Fibroblast of skin of right biceps (primary cell): ENCODE measurements around the gene SHROOM4.
A peak's percentile ranks its signal among the peaks of the same experiment; 100 is the strongest.

Experiments used
- DNase-seq: peaks from one replicate; pipeline ENCODE4 v3.0.0-alpha.2; 2013

SHROOM4 gene

DNA sequence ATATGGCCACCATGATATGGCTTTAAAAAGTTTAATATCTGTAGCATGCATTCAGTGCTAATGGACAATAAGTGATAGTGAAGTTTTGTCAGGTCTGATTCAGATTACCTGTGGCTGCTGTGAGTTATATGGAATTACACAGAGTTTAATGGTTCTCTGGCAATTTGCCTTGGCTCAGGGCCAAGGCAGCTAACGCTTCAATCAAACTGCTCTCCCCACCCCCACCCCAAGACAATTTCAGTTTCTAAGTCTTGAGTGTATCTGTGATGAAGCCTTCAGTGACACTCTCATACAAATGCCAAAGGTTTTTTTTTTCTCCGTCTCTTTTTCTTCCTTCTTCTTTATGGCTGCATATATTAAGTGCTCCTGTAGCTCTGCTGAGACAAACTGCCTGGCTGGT is 106.6 kb downstream of the SHROOM4 start:
- no peak for DNase-seq

DNA sequence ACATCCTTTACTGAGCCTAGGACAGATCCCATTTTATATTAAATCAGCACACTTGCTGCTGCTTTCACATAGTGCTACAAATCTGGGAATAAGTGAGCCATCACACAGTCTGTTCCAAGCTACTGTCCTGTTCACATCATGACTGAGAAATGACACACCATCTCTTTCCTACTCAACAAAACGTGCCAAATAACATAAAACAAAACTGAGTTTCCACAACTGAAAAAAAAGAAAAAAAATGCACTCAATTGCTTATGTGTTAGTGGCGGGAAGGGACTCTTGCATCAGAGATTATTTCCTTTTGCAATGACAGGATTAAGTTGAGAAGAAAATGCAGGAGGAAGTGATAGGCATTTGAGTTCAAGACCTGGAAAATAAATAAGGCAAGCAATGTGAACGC is 109.0 kb downstream of the SHROOM4 start:
- DNase-seq, result peak; percentile 45

DNA sequence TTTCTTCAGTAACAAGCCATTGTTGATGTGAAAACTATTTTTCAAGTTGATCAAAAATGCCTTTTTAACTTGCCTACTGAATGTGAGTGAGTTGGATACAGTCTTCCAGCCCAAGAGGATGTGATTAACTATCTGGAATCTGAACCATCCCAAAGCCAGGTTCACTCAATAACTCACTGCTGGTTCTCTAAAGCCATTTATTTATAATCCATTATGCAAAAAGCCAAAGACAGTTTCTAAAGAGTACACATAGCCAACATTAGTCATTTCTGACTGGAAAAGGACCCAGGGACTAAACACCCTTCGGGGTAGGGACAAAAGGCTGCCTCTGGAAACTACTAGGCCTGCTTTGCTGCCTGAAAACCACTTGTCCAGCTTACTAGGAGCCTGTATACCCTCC is 109.6 kb downstream of the SHROOM4 start:
- DNase-seq, result peak; percentile 54

DNA sequence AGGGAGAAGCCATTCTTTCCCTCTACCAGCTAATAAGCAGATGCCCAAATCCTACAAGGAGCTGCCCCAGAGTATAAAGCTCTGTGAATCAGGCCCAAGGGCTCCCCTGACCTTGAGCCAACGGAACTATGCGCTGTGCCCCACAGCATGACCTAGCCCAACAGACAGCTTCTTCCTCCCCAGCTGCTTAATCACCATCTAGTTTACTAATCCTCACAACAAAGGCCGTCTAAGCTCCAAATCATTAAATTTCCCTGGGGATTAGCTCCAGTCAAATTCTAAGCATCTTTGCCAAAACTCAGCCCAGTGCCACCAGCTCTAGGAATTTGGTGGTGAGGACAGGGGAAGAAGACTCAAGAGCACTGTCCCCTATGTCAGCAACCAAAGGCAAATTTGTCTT is 113.1 kb downstream of the SHROOM4 start:
- no peak for DNase-seq

DNA sequence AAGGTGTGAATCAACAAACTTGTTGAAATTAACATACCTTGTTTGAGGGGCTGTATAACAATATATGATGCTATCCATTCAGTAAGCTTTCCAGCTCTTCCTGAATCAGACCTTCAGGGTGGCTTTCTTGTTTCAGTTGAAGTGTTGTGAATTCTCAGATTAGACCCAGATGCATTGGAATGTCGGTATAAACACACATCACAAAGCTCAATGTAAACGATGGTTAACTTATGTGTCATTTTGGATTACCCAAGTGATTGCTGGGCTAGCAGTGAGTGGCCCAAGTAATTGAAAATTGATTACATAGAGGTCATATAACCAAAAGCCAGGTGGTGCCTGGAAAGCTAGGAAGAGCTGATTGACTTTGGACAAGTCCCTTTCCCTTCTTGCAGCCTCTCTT is 115.0 kb downstream of the SHROOM4 start:
- DNase-seq, result peak; percentile 33

DNA sequence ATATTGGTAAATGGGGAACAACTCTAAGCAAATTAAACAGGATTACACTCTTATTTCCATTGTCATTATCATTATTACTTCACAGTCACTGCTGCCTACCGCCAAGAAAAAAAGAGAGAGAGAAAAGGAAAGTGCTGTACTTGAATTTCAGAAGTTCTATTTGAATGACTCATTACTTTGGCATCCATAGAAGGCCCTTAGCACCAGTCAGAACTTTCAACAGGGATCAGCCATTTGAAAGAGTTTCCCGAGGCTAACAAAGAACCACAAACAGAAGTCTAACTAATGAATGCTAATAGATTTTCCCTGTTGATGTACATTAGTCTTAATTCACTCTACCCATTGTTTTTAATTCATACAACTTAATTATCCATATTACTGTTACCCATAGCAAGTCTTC is 116.3 kb downstream of the SHROOM4 start:
- DNase-seq, result peak; percentile 83

DNA sequence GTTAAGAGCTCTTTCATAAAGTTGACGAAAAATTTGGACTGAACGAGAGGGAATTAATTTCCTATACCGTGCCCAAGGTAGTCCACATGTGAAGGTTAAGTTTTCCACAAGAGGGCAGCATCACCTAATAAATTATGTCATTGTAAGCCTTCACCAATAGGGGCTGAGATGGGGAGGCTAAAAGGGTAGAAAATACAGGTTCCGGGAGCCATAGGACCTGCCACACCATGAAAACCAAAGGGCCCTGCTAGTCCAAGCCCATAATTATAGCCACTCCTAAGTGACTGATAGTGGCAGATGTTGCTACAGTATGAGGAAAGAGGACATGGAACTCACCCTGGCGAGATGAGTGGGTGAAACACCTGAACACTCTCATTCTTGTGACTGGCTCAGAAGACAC is 122.2 kb downstream of the SHROOM4 start:
- DNase-seq, result peak; percentile 38

DNA sequence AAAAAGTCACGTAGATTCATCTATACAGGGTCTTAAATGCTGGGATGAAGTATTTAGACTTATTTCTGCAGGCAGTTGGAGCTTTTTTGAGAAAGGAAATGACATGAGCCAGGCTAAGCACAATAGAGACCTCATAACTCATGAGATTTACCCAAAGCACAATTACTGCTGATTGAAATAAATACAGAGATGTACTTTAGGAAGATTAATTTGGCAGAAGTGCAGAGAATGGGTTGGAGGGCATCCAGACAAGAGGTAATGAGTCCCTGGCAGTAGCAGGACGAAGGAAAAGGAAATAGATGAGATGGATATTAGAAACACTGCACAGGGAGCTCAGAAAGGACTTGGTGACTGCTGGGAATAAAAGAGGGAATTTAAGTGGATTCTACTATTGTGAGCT is 129.1 kb downstream of the SHROOM4 start:
- DNase-seq, result no peak

DNA sequence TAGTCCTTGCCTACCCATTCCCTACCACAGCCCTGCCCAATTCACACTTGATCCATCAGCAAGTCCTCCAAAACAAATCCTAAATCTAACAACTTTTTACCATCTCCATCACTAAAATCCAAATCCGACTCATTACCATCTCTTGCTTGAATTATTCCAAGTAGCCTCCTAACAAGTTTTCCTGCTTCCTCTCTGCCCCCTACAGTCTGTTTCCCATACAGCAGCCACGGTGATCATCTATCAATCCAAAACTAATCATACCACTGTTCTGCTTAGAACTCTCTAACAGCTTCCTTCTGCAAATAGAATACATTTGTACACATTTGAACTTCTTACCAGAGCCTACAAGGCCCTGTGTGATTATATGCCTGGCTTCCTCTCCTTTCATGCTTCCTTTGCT is 133.0 kb downstream of the SHROOM4 start:
- DNase-seq, result no peak

DNA sequence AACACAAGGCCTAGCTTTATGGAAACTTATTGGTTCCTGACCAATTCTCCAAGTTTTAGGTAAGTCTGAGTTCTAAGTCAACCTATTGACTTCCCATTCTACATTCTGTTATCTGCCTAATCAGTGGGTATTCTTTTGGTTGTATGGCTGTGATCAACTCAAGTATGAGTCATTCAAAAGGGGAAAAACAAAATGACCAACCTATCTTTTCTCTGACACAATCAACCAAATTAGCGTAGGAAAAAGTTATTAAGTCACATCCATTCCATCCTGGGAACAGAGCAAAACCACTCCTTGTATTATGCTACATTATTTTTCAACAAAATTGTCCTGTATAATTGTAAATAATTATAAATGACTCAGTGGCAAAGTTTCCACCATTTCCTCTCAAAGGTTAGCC is 136.2 kb downstream of the SHROOM4 start:
- no peak for DNase-seq

DNA sequence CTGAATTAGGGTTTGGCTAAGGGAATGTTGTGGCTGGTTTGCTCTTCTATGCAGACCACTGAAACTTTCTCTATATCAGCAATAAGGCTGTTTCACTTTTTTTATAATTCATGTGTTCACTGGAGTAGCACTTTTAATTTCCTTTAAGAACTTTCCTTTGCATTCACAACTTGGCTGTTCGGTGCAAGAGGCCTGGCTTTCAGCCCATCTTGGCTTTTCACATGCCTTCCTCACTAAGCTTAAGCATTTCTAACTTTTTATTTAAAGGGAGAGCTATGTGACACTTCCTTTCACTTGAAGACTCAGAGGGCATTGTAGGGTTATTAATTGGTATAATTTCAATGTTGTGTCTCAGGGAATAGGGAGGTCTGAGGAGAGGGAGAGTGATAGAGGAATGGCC is 142.3 kb downstream of the SHROOM4 start:
- DNase-seq, result no peak

DNA sequence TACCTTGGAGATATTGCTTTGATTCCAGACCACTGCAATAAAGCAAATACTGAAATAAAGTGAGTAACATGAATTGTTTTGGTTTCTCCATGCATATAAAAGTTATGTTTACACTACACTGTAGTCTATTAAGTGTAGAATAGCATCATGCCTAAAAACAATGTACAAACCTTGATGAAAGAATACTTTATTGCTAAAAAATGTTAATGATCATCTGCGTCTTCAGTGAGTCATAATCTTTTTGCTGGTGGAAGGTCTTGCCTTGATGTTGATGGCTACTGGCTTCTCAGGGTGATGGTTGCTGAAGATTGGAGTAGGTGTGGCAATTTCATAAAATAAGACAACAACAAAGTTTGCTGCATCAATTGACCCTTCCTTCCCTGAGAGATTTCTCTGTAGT is 145.1 kb downstream of the SHROOM4 start:
- no peak for DNase-seq

DNA sequence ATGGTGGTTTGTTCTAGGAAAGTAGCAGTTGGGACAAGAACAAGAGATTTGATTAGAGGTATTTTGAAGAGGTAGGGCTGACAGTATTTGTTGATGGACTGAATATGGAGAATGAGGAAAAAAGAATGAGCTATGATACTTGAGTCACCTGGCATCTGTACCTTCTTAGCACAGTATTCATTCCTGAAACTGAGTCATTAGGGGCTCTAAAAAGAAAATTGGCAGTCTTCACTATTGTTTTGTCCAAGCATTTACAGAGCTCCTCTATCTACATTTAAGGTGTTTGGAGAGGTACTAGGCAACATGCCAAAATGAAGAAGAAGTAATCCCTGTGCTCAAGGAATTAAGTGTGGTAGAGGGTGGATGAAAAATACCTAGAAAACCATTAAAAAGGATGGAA is 165.8 kb downstream of the SHROOM4 start:
- DNase-seq, result peak; percentile 11

DNA sequence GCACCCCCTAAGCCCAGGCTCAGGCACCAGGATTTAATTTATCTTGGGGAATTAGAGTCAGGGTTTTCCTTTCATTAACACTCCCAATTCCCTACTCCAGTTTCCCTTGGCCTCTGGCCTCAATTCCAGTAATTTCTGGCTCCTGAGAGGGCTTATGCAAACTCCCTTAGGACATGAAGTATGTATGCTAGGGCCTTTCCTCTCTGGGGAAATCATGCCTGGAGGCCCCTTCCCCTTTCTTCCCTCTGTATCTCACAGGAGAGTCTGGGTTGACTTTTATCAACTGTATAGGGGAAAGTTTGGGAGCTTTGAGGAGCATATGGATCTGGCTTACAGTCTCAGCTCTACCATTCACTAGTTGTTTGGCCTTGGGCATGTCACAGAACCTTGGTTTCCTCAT is 169.5 kb downstream of the SHROOM4 start:
- no peak for DNase-seq

DNA sequence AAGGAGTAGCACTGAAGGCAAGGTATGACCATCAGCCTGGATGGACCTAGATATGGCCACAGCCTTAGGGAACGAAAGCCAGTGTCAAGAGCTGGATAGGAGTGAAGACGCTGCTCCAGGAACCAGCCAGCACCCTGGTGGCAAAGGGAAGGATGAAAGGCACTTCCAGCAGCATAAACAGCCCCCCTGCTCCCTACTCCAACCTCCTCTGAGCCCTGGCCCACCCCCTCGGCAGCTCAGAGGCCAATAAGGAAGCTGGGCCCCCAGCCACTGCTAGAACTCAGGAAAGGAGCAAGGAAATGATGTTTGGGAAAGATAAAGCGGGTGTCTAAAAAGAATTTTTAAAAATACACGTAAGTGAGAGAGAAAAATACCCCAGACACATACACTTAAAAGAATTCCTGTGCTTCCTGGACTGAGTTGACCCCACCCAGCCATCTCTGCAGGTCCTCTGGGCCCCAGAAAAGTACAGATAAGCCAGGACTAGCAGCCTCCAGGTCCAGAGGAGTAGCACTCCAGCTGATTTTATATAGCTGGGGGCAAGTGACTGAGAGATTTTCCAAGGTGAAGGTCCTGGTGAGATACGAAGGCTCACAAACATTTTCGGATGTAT is 170.4 kb downstream of the SHROOM4 start:
- no peak for DNase-seq

DNA sequence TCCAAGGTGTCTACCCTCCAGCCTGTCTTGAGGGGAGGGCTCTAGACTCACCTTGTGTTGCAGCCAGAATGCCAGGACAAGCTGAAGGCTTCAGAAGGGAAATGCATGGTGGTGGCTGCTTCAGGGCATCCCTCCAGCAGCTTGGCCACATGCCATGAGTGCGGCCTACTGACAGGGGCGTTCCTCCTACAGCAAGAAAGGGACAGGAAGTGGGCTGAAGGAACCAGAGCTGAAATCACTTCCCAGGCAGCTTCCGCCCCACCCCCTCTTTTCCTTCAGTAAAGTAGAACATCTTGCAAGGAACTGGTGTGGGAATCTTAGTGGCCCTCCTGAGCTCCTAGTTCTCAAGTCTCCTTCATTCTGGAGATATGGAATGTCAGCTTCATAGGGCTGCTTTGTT is 175.9 kb downstream of the SHROOM4 start:
- peak; percentile 12 for DNase-seq

DNA sequence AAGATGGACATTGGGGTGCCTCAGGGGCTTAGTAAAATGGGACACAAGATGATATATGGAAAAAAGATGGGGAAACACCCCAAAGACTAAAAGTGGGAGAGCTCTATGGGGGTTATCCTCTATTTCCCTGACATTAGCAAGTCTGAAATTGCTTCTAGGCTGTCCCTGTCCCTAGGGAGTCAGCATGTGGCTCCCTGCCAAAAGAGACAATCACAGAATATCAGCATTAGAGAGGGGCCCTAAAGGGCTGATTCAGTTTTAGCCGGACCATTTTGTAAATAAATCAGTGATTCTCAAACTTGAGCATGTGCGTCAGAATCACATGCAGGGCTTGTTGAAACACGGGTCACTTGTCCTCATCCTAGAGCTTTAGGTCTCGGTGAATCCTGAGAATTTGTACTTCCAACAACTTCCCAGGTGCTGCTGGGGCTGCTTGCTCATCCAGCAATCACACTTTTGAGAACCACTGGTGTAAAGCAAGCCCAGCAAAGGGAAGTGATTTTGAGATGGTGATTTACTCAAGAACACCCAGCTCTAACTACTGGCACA is 178.1 kb downstream of the SHROOM4 start:
- DNase-seq, result peak; percentile 1

DNA sequence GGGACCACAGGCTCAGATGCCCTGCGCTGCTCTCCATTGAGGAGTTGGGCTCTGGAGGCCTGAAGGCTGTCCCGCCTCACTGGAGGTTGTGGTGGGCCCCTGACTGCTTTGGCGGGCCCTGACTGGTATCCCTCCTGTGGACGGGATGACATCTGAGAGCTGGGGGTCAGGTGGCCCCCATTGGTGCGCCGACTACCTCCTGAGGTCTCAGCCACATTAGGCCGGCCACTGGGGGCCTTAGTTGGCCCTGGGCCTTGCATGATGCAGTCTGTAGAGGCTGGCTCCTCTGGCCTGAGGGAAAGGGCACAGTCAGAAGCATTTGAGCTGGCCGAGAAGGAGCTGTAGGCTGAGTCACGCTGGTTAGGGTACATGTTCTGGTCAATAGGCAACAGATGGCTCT is 178.8 kb downstream of the SHROOM4 start:
- DNase-seq, result no peak

DNA sequence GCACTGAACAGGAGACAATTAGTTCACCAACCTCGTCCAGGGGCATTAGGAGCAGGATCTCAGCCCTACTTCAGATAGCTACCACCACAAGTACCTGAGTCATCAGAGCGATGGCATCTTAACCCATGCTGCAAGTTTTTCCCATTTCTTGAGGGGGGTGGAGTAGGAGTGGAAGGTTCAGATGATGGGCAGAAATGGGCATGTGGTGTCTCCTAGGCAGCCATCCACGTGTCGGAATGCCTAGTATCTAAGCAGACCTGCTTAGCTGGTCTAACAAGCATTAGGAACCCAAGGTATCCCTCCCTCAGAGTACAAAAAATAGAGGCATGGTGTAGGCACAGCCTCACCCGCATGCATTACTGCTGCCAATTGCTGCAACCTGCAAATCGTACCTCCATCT is 184.2 kb downstream of the SHROOM4 start:
- DNase-seq, result no peak

DNA sequence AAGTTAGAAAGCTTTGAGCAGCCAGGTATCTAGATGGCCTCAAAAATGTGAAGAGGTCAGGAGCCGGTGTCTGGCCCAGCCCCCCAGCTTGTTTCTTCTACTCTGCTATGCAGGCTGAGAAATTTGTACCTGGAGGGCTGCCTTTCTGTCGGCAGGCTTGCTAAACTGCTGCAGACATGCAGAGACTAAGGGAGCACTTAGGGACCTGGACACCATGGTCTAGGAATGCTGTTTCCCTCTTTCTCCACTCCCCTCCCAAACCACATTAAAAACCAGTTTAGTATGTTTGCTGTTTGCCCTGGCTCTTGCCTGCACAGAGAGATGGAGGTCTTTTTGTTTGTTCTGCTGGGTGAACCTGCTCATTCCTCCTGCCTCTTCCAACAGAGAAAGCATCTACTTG is 186.3 kb downstream of the SHROOM4 start:
- no peak for DNase-seq

DNA sequence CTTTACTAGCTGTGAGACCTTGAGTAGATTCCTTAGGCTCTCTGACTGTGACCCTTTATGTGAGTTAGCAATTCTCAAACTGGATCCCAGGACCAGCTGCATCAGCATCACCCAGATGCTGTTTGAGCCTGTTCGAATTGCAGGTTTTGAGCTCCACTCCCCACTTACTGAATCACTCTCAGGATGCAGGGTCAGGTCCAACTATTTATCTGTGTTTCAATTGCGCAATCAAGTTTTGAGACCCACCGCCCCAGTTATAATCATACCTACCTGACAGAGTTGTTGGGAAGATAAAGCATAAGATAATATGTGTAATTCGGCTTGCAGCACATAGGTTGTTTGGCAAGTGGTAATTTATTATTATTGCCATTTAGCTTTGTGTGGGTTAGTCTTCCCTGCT is 187.6 kb downstream of the SHROOM4 start:
- DNase-seq, result no peak

DNA sequence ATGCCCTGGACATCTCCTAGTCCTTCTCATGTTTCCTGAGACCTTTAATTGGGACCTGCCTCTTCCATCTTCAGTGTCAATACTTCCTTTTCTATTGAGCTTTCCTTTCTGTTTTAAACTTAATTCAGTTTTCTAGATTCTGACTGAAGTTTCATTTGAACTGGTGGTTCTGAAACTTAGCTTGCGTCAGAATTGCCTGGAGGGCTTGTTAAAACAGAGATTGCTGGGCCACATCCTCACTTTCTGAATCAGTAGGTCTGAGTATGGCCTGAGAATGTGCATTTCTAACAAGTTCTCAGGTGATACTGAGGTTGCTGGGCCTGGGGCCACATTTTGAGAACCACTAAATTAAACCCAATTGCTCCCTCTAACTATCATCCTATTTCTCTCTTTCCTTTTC is 191.2 kb downstream of the SHROOM4 start:
- DNase-seq, result no peak

DNA sequence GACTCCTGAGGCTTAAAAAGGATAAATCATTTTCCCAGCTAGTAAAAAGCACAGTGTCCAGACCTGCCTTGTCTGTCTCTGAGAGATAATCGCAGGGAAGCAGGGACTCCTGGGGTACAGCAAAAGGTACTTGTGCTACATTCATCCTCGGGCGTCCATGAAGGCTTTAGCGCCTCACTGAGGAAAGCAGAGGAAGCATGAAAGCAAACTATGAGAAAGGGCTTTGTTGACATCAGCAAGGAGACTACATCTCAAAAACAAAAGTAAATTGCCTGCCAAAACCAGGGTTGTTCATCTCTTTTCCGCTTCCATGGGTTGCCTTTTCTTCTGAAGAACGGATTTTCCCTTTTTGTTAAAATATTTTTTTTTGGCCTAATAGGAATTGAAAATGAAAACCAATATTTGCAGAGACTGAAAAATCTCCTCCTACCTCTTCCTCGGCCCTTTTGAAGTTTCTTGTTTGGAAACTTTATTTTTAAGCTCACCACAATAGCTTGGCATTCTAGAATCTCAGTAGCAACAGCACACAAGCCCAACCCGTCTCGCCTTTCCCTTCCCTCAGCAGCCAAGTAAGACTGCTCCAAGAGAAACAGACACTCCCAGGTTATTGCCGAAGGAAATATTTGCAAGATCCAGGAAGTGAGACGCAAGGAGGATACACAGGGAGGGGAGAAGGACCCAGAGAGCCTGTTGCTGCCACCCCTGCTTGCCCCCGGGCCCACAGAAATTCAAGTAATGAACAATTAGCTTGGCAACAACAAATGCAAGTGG is 195.0 kb downstream of the SHROOM4 start:
- no peak for DNase-seq

DNA sequence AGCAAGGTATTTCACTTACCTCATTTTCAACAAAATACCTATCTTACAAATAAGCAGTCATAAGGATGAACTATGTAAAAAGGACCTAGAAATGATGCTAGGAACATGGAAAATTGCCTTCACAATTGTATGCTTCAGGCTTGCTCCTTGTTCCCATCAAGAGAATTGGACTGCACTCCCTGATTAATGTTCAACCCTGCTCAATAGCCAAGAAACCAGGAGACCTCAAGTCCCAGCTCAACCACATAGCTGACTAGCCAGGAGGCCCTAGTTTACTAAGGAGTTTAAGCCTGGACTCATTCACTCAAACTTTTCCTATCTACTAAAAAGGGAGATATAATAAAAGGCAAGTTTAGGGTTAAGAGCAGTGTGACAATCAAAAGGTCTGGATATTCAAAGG is 196.8 kb downstream of the SHROOM4 start:
- no peak for DNase-seq
